CD4-positive, alpha-beta T cell treated with Interferon gamma for 1 hour (primary cell): ENCODE results near the gene CHMP3.
"Not testable (repeated sequence)": the region's sequence is repeated elsewhere in the genome, so short reads cannot be mapped to it uniquely, and the experiment has no call there.

Experiments
- DNase-seq: peaks from one replicate; pipeline ENCODE4 v3.0.0-alpha.2; 2020

CHMP3 gene

DNA sequence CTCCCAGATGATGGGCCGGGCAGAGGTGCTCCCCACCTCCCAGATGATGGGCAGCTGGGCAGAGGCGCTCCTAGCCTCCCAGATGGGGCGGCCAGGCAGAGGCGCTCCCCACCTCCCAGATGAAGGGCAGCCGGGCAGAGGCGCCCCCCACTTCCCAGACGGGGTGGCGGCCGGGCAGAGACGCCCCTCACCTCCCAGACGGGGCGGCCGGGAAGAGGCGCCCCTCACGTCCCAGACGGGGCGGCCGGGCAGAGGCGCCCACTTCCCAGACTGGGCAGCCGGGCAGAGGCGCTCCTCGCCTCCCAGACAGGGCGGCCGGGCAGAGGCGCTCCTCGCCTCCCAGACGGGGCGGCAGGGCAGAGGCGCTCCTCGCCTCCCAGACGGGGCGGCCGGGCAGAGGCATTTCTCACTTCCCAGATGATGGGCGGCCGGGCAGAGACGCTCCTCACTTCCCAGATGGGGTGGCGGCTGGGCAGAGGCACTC is 14.3 kb downstream of the CHMP3 start:
- DNase-seq, result not testable (repeated sequence)

DNA sequence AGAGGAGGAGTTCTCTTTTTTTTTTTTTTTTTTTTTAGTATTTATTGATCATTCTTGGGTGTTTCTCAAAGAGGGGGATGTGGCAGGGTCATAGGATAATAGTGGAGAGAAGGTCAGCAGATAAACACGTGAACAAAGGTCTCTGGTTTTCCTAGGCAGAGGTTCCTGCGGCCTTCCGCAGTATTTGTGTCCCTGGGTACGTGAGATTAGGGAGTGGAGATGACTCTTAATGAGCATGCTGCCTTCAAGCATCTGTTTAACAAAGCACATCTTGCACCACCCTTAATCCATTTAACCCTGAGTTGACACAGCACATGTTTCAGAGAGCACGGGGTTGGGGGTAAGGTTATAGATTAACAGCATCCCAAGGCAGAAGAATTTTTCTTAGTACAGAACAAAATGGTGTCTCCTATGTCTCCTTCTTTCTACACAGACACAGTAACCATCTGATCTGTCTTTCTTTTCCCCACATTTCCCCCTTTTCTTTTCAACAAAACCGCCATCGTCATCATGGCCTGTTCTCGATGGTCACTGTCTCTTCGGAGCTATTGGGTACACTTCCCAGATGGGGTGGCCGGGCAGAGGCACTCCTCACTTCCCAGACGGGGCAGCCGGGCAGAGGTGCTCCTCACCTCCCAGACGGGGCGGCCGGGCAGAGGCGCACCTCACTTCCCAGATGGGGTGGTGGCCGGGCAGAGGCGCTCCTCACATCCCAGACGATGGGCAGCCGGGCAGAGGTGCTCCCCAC is 14.9 kb downstream of the CHMP3 start:
- DNase-seq, result not testable (repeated sequence)

DNA sequence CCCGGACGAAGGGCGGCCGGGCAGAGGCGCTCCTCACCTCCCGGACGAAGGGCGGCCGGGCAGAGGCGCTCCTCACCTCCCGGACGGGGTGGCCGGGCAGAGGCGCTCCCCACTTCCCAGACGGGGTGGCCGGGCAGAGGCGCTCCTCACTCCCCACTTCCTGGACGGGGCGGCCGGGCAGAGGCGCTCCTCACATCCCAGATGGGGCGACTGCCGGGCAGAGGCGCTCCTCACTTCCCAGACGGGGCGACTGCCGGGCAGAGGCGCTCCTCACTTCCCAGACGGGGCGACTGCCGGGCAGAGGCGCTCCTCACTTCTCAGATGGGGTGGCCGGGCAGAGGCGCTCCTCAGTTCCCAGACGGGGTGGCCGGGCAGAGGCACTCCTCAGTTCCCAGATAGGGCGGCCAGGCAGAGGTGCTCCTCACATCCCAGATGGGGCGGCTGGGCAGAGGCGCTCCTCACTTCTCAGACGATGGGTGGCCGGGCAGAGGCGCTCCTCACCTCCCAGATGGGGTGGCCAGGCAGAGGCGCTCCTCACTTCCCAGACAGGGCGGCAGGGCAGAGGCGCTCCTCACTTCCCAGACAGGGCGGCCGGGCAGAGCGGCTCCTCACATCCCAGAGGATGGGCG is 17.8 kb downstream of the CHMP3 start:
- not testable (repeated sequence) for DNase-seq

DNA sequence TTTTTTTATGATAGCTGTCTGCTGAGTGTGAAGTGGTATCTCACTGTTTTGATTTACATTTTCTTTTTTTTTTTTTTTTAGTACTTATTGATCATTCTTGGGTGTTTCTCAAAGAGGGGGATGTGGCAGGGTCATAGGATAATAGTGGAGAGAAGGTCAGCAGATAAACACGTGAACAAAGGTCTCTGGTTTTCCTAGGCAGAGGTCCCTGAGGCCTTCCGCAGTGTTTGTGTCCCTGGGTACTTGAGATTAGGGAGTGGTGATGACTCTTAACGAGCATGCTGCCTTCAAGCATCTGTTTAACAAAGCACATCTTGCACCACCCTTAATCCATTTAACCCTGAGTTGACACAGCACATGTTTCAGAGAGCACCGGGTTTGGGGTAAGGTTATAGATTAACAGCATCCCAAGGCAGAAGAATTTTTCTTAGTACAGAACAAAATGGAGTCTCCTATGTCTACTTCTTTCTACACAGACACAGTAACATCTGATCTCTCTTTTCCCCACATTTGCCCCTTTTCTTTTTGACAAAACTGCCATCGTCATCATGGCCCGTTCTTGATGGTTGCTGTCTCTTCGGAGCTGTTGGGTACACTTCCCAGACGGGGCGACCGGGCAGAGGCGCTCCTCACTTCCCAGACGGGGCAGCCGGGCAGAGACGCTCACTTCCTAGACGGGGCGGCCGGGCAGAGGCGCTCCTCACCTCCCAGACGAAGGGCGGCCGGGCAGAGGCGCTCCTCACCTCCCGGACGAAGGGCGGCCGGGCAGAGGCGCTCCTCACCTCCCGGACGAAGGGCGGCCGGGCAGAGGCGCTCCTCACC is 18.8 kb downstream of the CHMP3 start:
- DNase-seq, result not testable (repeated sequence)

DNA sequence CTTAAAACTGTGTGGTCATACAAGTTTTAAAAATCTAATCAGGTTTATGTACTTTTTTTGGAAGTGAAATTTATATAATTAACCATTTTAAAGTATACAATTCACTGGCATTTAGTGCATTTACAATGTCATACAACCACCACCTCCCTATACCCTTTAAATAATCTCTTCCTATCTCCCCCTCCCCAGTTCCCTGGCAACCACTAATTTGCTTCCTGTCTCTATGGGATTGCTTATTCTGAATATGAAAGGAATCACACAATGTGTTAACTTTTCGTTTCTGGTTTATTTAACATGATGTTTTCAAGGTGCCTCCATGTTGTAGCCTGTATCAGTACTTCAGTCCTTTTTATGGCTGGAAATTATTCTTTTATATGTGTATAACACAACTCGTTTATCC is 19.4 kb downstream of the CHMP3 start:
- DNase-seq, result no peak

DNA sequence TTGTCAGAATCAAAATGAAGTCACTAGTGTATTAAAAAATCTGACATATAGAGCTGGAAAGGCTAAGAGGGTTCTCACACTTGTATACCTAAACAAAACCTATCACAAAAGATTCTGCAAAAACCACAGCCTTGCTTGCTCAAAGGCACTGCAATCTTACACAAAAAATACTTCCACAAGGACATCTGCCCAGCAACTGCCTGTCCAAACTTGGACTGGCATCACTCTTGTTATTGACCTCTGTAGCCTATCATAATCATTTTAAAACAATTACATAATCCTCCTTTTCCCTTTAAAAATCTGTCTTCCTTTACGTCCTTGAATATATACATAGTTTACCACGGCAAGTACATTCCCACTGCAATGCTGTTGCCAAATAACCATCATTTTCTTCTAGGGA is 19.9 kb downstream of the CHMP3 start:
- DNase-seq, result no peak

DNA sequence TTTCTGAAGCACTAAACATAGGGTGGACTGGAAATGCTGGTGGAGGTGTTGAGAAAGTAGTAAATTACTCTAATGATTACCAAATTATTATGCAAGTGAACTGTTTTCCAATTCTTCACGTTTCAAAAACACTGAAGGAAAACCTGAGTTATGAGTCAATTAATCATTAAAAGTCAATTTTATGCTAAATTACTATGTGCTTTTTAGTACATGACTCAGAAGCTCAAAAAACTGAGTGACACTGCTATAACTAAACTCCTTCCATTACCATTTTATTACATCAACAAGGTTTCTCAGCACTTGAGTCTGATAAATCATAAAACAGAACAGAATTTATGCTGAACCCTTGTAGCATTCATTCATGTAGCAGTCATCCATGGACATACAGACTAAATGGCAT is 20.4 kb downstream of the CHMP3 start:
- no peak for DNase-seq

DNA sequence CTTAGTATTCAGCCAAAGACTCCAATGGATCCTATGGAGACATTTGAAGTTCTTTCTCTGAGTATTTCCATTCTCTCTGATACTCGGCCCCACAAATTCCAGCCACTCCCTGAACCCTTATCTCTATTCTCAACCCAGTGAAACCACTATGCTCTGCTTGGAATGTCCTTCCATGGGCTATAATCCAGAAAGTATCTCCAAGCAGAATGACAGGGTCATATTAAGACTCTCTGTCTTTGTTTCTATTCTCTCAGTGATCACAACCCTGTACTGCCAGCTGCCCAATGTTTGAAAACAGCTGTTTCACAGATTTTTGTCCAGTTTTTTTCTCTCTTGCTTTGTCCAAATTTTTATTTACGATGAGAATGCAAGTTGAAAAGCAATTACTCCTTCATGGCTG is 21.9 kb downstream of the CHMP3 start:
- no peak for DNase-seq

DNA sequence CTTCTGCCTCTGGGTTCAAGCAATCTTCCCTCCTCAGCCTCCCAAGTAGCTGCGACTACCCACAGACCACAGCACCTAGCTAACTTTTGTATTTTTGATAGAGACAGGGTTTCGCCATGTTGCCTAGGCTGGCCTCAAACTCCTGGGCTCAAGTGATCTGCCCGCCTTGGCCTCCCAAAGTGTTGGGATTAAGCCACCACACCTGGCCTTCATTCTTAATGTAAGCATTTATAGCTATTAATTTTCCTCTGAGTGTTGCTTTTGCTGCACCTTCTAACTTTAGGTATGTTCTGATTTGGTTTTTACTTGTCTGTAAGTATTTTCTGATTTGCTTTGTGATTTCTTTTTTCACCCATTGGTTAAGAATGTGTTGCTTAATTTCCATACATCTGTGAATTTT is 29.7 kb downstream of the CHMP3 start:
- DNase-seq, result no peak

DNA sequence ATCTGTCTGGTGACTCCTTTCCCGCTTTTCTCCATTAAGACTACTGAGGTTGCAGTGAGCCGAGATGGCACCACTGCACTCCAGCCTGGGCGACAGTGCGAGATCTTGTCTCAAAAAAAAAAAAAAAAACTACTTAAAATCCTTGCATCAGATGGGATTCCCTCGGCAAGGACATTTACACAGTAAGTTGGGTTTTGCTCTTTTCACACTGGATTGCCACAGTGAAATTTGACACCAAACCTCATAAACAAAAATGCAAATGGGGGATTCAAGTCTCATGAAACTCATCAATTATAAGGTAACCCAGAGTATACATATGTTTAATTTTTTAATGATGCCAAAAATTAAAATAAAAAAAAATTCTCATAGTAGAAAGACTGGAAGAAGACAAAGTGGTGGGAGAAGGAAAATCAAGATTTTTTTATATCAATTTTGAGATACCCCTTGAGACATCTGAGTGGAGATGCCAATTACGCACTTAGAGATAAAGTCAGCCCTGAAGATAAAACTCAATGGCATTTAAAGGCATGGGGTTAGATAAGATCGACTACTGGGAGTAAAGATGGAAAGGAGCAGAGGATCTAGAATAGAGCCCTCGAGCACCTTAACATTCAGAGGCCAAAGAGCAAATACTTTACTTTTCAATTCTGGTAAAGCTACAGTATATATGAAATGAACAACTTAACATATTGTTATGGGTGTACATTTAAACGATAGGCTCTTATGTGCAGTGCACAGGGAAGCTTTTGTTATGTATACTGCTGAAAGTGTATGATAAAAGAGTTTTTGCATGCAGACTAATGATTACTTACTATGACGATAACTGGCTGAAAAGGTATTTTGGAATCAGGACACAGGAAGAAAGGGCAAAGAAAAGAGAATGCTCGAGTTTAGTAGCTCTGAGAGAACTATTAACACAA is 37.6 kb downstream of the CHMP3 start:
- no peak for DNase-seq

DNA sequence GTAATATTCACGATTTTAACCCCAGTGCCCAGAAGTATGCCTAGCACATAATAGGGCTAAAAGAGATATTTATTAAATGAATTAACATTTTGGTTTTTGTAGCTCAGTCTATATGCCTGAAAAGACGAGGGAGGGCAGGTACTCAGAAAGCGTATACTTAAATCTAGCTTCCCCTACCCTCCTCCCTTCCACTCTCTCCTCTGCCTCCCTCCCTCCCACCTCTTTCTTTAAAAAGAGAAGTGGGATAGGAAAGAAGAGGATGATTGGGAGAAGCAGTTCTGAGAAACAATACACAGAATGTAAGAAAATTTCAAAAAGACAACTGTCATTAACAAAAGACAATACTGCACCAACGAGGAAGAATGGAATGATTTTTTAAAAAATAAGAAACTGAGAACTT is 39.8 kb downstream of the CHMP3 start:
- DNase-seq, result no peak

DNA sequence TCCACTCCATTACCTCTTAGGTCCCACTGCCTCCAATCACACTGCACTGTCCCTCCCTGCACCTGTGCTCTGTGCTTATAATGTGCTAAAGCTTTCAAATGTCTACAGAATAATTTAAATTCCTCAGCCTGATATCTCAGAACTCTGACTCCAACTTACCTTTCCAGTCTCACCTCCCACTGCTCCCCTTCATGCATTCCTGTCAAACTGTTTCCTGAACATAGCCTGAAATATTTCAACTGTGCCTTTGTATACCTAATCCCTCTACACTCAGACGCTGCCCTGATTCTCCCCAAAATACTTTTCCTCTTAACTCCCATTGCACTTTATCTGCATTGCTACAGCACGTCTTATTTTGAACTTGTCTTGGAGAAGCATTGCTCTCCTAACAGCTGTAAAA is 40.5 kb downstream of the CHMP3 start:
- no peak for DNase-seq

DNA sequence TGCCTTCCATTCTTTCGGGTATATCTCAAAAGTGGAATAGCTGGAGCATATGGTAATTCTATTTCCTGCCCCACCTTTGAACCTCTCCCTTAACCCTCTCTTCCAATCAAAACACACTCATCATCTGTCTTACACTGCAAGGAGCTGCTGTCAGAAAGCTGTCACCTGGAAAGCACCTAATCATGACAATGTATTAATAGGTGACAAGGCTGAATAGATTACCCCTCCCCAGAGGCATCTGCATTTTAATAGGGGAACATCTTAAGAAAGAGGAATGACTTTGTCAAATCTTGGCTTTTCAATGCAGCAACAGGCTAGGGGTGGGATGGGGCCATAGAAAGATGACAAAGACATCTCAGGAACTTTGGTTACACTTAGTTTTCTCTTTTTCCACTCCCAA is 41.3 kb downstream of the CHMP3 start:
- no peak for DNase-seq

DNA sequence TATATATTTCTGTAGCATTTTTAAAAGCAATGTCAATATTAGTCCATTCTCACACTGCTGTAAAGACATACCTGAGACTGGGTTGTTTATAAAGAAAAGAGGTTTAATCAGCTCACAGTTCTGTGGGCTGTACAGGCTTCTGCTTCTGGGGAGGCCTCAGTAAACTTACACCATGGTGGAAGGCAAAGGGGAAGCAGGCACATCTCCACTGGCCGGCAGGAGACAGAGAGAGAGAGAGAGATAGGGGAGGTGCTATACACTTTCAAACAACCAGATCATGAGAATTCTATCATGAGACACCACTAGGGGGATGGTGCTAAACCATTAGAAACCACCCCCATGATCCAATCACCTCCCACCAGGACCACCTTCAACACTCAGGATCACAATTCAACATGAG is 43.1 kb downstream of the CHMP3 start:
- DNase-seq, result no peak

DNA sequence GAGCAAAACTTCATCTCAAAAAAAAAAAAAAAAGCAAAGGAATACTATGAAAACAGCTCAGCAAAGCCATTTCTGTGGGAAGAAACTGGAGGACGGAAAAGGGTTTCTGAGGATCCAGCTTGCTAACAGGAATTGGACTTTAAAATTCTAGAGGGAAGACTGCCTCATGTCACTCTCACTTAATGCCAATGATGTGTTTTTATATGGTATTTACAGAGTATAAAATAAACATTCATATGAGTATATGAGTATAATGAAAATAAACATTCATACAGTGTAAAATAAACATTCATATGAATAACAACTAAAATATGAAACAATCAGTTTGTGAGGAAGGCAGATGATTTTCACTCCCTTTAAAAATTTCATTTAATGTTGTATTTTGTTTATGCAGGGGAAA is 43.9 kb downstream of the CHMP3 start:
- DNase-seq, result no peak

DNA sequence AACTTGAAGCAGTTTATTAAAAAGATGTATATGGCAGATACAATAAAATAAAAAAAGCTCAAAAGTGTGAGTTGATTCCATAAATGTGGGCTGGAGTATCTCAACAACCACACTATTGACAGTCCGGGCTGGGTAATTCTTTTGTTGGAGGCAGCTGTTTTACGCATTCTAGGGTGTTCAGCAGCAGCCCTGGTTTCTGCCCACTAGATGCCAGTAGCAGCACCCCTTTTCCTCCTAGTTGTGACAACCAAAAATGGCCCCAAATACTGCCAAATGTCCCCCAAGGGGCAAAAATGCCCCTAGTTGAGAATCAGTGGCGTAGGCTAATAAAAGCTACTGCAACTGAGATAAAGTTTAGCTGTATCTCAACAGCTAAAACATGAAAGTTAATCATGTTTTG is 44.8 kb downstream of the CHMP3 start:
- DNase-seq, result peak; percentile 23

DNA sequence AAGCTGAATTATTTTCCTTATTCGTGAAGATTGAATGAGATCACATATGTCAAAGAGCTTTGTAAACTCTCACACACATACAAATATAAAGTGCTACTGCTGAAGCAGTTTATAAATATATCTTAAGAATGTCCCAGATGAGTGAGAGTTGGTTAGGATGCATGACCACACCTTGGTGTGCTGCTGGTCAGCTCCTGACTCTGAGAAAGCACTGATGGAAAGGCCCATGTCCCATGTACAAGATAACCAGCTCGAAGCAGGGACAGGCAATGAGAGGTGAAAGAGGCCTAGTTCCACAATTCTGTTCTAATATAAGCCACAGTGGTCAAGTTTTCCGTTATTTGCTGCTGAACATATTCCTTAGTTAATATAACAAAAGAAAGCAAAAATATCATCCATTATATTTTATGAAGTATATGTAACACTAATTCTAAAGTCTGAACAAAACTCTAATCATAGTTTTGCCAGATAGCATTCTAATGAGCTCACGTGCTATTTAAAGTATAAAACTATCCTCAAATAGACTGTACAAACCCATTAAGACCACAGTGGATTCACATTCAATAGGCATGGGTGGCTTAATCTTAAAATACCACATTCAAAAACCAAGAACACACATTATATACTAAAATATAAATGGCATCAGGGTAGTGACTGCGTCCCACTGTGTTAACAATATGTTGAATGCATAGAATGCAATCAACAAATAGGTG is 49.1 kb downstream of the CHMP3 start:
- DNase-seq, result no peak

DNA sequence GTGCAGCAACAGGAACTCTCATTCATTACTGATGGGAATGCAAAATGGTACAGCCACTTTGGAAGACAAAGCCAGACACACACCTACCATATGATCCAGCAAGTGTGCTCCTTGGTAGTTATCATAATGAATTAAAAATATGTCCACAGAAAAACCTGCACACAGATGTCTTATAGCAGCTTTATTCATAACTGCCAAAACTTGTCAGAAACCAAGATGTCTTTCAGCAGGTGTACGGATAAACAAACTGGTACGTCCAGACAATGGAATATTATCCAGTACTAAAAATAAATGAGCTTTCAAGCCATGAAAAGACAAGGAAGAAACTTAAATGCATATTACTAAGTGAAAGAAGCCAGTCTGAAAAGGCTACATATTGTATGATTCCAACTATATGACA is 50.4 kb downstream of the CHMP3 start:
- DNase-seq, result no peak

DNA sequence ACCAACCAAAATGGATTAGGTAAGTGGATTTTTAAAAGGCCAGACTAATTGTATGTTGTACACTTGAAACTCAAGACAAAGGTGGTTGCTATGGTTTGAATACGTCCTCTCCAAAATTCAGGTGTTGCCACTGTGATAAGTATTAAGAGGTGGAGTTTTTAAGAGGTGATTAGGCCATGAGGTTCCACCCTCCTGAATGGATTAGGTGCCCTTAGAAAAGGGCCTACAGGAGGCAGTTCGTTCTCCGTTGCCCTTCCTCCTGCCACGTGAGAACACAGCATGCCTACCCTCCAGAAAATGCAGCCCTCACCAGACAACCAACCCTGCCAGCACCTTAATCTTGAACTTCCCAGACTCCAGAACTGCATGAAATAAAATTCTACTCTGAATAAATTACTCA is 51.2 kb downstream of the CHMP3 start:
- DNase-seq, result no peak

DNA sequence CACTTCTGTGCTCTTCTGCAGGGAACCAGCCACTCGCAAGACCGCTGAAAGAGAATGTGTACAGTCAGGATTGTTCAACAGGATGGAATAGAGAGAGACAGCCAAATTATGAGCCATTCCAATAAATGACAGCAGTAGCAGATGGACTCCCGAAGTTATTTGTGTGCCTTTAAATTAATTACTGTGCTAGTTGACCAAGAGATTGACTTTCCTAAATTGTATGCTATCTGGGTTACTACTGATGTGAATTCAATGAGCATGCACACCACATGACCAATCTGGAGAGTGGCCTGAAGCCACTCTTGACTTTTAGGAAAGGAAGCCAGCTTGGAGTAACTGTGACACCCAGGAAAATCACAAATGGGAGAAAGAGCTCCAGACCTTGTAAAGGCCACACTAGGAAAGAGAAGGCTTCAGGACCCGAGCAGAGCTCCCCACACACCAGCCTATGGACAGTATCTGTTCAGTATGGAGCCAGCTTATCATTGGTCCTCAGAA is 52.8 kb downstream of the CHMP3 start:
- DNase-seq, result no peak

DNA sequence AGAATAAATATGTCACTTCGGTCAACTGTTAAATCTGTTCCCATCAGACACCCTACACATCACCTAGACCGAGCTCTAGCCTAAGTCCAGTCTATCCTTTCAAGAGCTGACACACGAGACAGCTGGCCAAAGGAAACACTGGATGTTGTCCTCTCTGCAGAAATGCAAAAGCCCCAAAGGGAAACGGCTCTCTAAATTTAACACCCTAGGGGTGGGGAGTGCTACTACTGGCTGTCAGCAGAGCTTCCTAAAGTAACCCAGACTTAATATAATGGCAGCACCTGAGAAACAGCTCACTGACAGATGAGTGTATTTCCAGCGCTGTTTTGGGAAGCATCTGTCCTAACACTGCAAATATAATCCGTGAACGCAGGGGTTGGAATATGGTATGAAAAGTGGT is 55.6 kb downstream of the CHMP3 start:
- DNase-seq, result no peak
